ENCODE measurements around the gene CAMK2B. TPM values are rescaled to one million over a fixed set of nuclear protein-coding genes. Genes with fewer than 3 reads are reported as not detected.
A peak's percentile ranks its signal among the peaks of the same experiment; 100 is the strongest.

The CAMK2B gene
- total and polyA plus RNA-seq, 2 experiments from 2014 or later: 0.37 to 1.7 TPM

DNA sequence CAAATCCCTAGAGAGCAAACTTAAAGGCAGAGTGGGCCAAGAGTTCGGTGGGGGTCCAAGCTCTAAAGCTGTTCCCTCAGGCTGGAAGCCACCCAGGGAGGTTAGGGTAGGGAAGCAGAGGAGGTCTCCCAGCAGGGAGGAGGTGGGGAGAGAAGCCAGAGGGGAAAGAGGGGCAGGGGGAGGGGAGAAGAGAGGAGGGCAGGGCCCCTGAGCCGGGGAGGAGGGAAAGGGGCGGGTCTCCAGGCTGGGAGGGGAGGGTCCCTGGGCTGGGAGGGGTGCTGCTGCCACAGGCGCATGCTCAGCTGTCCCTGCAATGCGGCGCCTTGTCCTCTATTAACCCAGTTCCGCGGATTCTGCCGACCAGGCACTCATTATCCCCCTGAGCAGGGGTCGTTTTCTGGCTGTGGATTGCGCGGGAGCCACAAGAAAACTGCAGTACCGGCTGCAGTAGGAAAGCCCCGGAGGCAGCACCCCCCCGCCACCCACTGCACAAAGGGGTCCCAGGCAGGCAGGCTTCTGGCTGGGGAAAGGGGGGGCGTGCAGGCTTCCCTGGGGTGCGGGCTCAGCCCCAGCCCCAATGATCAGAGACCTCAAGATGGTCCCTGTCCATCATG, 49.3 kb downstream of the CAMK2B start:
- no peaks in the 10 kb centered on the region for H3K9me3 ChIP-seq (ENCODE audit: low read depth)
- H3K27me3 ChIP-seq: no peaks in the 10 kb centered on the region
- peaks cover 3% of the 10 kb centered on the region for H3K4me1 ChIP-seq (ENCODE audit: insufficient read depth)
- TF ChIP-seq EZH2phosphoT487 (IDR thresholded peaks at IDR 0.05; ENCODE audit: low read depth, severe bottlenecking, unreplicated experiment): no peak
- no peaks in the 10 kb centered on the region for H3K79me2 ChIP-seq
- no peaks in the 10 kb centered on the region for H3K9me2 ChIP-seq (replicated peaks; ENCODE audit: insufficient read depth)
- WGBS (ENCODE audit: low lambda C conversion rate, missing lambda C conversion rate): 20% methylated on average over 11 of the region's 17 CpGs
- DNase-seq (ENCODE audit: low spot score): peak; percentile 71
- no peak overlapping the region for H3K27ac ChIP-seq
- H2AFZ ChIP-seq: peak overlapping the region; percentile 33
- no peaks in the 10 kb centered on the region for H3K36me3 ChIP-seq (replicated peaks; ENCODE audit: insufficient read depth, low read depth)
- H3K4me3 ChIP-seq: no peak overlapping the region
- no peaks in the 10 kb centered on the region for H4K20me1 ChIP-seq (ENCODE audit: insufficient read depth, poor library complexity, severe bottlenecking)
- peak overlapping the region; percentile 72 for H3K4me2 ChIP-seq

DNA sequence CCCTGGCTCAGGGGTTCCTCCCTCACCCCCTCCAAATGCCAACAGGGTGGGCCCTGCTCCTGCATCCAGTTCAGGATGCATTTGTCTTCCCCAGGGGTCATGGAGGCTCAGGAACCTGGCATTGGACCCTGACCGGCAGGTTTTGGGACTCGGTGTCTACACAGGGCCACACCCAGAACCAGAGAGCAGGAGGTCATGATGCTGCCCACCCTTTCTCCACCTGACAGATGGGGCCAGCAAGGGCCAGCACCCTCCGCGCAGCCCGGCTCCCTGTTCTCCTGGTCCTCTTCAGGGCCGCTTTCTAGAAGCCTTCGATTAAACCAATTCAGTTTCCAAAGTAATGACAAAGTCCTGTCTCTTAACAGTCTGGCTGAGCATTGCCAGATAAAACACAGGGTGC, 50.2 kb downstream of the CAMK2B start:
- Histone ChIP-seq H3K4me1 (ENCODE audit: insufficient read depth) (peaks cover 3% of the 10 kb centered on the region), H3K9me2 (replicated peaks; ENCODE audit: insufficient read depth) (no peaks in the 10 kb centered on the region), H3K4me2 (no peak overlapping the region), H2AFZ (no peak overlapping the region), H3K27ac (no peak overlapping the region), H3K9me3 (ENCODE audit: low read depth) (no peaks in the 10 kb centered on the region), H3K36me3 (replicated peaks; ENCODE audit: insufficient read depth, low read depth) (no peaks in the 10 kb centered on the region), H3K27me3 (no peaks in the 10 kb centered on the region), H4K20me1 (ENCODE audit: insufficient read depth, poor library complexity, severe bottlenecking) (no peaks in the 10 kb centered on the region), H3K79me2 (no peaks in the 10 kb centered on the region), H3K4me3 (no peak overlapping the region)
- TF ChIP-seq EZH2phosphoT487 (IDR thresholded peaks at IDR 0.05; ENCODE audit: low read depth, severe bottlenecking, unreplicated experiment) (no peak), EZH2 (IDR thresholded peaks at IDR 0.05; ENCODE audit: borderline replicate concordance) (no peak)
- TF ChIP-seq, protein P1, sequence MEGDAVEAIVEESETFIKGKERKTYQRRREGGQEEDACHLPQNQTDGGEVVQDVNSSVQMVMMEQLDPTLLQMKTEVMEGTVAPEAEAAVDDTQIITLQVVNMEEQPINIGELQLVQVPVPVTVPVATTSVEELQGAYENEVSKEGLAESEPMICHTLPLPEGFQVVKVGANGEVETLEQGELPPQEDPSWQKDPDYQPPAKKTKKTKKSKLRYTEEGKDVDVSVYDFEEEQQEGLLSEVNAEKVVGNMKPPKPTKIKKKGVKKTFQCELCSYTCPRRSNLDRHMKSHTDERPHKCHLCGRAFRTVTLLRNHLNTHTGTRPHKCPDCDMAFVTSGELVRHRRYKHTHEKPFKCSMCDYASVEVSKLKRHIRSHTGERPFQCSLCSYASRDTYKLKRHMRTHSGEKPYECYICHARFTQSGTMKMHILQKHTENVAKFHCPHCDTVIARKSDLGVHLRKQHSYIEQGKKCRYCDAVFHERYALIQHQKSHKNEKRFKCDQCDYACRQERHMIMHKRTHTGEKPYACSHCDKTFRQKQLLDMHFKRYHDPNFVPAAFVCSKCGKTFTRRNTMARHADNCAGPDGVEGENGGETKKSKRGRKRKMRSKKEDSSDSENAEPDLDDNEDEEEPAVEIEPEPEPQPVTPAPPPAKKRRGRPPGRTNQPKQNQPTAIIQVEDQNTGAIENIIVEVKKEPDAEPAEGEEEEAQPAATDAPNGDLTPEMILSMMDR (IDR thresholded peaks at IDR 0.05; ENCODE audit: poor library complexity): no peak
- WGBS (ENCODE audit: low lambda C conversion rate, missing lambda C conversion rate): 89% methylated on average over 7 of the region's 7 CpGs
- DNase-seq (ENCODE audit: low spot score): no peak

DNA sequence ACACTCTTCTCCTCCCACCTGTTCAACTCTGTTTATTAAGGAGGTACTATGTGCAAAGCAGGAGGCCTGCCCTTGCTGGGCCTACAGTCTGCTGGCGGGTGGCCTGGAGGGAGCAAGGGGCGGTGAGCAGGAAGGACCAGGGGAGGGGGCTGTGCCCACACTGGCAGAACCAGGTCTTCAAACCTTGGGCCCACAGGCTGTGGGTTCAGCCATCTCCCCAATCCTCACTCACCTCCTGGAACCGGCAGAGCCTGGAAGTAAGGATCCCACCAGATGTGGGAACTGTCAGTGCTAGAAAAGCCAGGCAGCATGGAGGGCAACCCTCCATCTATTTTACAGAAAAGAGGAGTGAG, 50.8 kb downstream of the CAMK2B start:
- WGBS (ENCODE audit: low lambda C conversion rate, missing lambda C conversion rate): 84% methylated on average over 3 of the region's 3 CpGs
- H3K27ac ChIP-seq: no peak overlapping the region
- no peaks in the 10 kb centered on the region for H3K27me3 ChIP-seq
- H3K36me3 ChIP-seq (replicated peaks; ENCODE audit: insufficient read depth, low read depth): no peaks in the 10 kb centered on the region
- H2AFZ ChIP-seq: no peak overlapping the region
- TF ChIP-seq EZH2phosphoT487 (IDR thresholded peaks at IDR 0.05; ENCODE audit: low read depth, severe bottlenecking, unreplicated experiment): no peak
- TF ChIP-seq, protein P1 (IDR thresholded peaks at IDR 0.05; ENCODE audit: poor library complexity): no peak
- no peak for TF ChIP-seq EZH2 (IDR thresholded peaks at IDR 0.05; ENCODE audit: borderline replicate concordance)
- no peaks in the 10 kb centered on the region for H3K9me2 ChIP-seq (replicated peaks; ENCODE audit: insufficient read depth)
- H3K4me1 ChIP-seq (ENCODE audit: insufficient read depth): peaks cover 3% of the 10 kb centered on the region
- H3K4me2 ChIP-seq: no peak overlapping the region
- no peaks in the 10 kb centered on the region for H3K9me3 ChIP-seq (ENCODE audit: low read depth)
- H3K79me2 ChIP-seq: no peaks in the 10 kb centered on the region
- H3K4me3 ChIP-seq: no peak overlapping the region
- no peaks in the 10 kb centered on the region for H4K20me1 ChIP-seq (ENCODE audit: insufficient read depth, poor library complexity, severe bottlenecking)
- no peak for DNase-seq (ENCODE audit: low spot score)

DNA sequence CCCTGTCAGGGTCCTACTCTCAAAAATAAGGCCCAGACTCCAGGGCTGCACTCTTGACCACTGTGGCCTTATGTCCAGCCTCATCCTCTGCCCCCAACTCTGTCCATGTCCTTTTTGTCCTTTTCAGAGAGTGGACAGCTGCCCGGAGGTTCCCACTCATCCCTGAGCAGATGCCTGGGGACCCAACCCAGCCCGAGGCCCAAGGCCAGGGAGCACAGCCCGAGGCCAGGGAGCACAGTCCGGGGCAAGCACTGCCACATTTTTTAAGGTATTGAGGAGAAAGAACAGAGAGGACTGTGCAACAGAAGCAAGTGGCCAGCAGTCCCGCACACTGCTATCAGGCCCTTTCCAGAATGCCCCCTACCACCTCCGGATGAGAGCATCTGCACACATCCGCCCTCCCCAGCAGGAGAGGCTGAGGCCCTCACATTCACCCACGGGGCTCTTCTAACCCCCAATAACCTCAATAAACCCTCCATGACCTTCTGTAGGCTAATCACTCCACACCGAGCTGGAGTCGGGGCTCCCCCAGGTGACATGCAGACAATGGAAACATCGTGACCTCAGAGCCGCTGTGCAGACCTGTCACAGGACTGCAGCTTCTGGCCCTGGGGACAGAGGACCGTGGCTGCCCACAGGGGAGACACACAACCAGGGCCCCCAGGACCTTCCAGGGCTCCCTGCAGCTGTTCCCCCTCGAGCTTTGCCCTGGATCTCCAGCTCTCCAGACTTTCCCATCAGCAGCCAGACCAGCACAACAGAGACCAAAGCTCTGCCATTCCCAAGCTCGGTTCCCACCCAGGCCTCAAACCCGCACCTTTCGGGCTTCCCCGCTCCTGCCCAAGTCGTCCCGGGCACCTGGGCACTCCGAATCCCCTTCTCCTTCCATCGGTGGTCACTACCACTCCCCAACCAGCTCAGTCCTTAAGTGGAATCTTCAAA, 51.4 kb downstream of the CAMK2B start:
- Histone ChIP-seq H3K27me3 (no peaks in the 10 kb centered on the region), H3K9me2 (replicated peaks; ENCODE audit: insufficient read depth) (no peaks in the 10 kb centered on the region), H3K27ac (no peak overlapping the region), H3K36me3 (replicated peaks; ENCODE audit: insufficient read depth, low read depth) (no peaks in the 10 kb centered on the region), H3K4me3 (no peak overlapping the region), H3K79me2 (no peaks in the 10 kb centered on the region), H3K4me1 (ENCODE audit: insufficient read depth) (peaks cover 3% of the 10 kb centered on the region), H3K9me3 (ENCODE audit: low read depth) (no peaks in the 10 kb centered on the region), H3K4me2 (no peak overlapping the region), H2AFZ (no peak overlapping the region), H4K20me1 (ENCODE audit: insufficient read depth, poor library complexity, severe bottlenecking) (no peaks in the 10 kb centered on the region)
- WGBS (ENCODE audit: low lambda C conversion rate, missing lambda C conversion rate): 85% methylated on average over 22 of the region's 22 CpGs
- DNase-seq (ENCODE audit: low spot score): no peak
- TF ChIP-seq EZH2 (IDR thresholded peaks at IDR 0.05; ENCODE audit: borderline replicate concordance) (no peak), EZH2phosphoT487 (IDR thresholded peaks at IDR 0.05; ENCODE audit: low read depth, severe bottlenecking, unreplicated experiment) (no peak)
- TF ChIP-seq, protein P1 (IDR thresholded peaks at IDR 0.05; ENCODE audit: poor library complexity): no peak

Data from hepatocyte (in vitro differentiated cells).